ENCODE data around the gene IL10RB. TPM values are rescaled to one million over a fixed set of nuclear protein-coding genes. Genes with fewer than 3 reads are reported as not detected.

Gene IL10RB
- total and polyA plus RNA-seq, 2 of the 8 experiments (the other 6 are each of a cell fraction or from before 2014, with no cell fraction given) = 2.7 to 3.2 TPM

DNA sequence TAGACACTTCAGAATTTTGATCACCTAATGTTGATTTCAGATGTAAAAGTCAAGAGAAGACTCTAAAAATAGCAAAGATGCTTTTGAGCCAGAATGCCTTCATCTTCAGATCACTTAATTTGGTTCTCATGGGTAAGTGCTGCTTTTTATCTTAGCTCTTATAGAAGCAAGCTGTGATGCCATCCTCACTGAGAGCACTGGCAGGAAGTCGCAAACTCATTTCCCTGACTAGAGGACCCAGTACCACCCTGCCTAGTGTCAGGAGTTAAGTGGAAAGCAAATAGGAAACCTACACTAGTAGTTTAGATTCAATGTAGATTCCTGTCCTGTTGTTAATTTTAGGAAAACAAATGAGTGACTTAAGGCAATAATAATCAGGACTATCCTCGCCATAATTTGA lies 24.3 kb upstream of the IL10RB start:
- DNase-seq (ENCODE audit: low read depth in 1 of 2, low spot score in 2 of 2) (no peak), FAIRE-seq (no peak)
- no peak overlapping the region for H2BK15ac ChIP-seq (ENCODE audit: low read length)
- H3K79me1 ChIP-seq (ENCODE audit: low read depth, low read length) = no peaks in the 10 kb centered on the region
- no peak overlapping the region for H2AK5ac ChIP-seq (ENCODE audit: low read depth, low read length)
- H3K4me2 ChIP-seq (ENCODE audit: insufficient read depth in 1 of 2, low read depth in 2 of 2, low read length in 2 of 2) = no peak overlapping the region
- H2BK120ac ChIP-seq (replicated peaks; ENCODE audit: low read depth, low read length) = no peak overlapping the region
- no peak overlapping the region for H3K23ac ChIP-seq (ENCODE audit: insufficient read length)
- H3K9me3 ChIP-seq (ENCODE audit: insufficient read depth in 2 of 2, low read depth in 1 of 2, low read length in 1 of 2) = peaks cover 24 to 26% of the 10 kb centered on the region in 2 experiments
- H3K9ac ChIP-seq (replicated peaks in 1 of 4; ENCODE audit: extremely low read depth in 1 of 4, low read depth in 3 of 4, low read length in 3 of 4) = no peak overlapping the region
- H3K36me3 ChIP-seq (ENCODE audit: control insufficient read depth in 2 of 4, insufficient read depth in 4 of 4, low read length in 3 of 4) = peaks cover 4 to 39% (median 12%) of the 10 kb centered on the region in 4 experiments; a peak in 7 of 8 replicates
- no peak overlapping the region for H3K14ac ChIP-seq (ENCODE audit: insufficient read length)
- no peak overlapping the region for H4K91ac ChIP-seq (replicated peaks; ENCODE audit: insufficient read length, low read length)
- H3K56ac ChIP-seq (replicated peaks; ENCODE audit: insufficient read length, low read depth, low read length) = no peak overlapping the region
- H2BK5ac ChIP-seq (ENCODE audit: low read depth, low read length) = no peak overlapping the region
- no peaks in the 10 kb centered on the region for H3K23me2 ChIP-seq (ENCODE audit: low read depth, low read length)
- H2AFZ ChIP-seq (ENCODE audit: low read length) = no peak overlapping the region
- no peak overlapping the region for H2BK12ac ChIP-seq (ENCODE audit: low read depth, low read length)
- H3K4me1 ChIP-seq (replicated peaks in 1 of 4; ENCODE audit: control insufficient read depth in 3 of 4, insufficient read depth in 4 of 4, low read length in 3 of 4) = no peaks in the 10 kb centered on the region
- no peak overlapping the region for H2BK20ac ChIP-seq (ENCODE audit: low read length)
- H3K79me2 ChIP-seq (ENCODE audit: control insufficient read depth in 1 of 2, insufficient read depth in 2 of 2, low read length in 2 of 2) = no peaks in the 10 kb centered on the region
- no peak overlapping the region for H3K18ac ChIP-seq (ENCODE audit: extremely low read depth, low read length)
- no peaks in the 10 kb centered on the region for H4K20me1 ChIP-seq (replicated peaks in 1 of 2; ENCODE audit: control insufficient read depth in 1 of 2, insufficient read depth in 2 of 2, low read length in 2 of 2)
- POLR2A ChIA-PET (ENCODE audit: partially characterized antibody) = no interaction called here
- no peak overlapping the region for H3K27ac ChIP-seq (ENCODE audit: low read depth, low read length)
- H4K5ac ChIP-seq (ENCODE audit: insufficient read length, low read depth, low read length) = no peak overlapping the region
- H3K4ac ChIP-seq (replicated peaks; ENCODE audit: insufficient read length, low read depth, low read length) = no peak overlapping the region
- H3K4me3 ChIP-seq (ENCODE audit: extremely low read depth in 1 of 4, insufficient read depth in 2 of 4, low read depth in 3 of 4, low read length in 4 of 4) = no peak overlapping the region
- H4K8ac ChIP-seq (ENCODE audit: extremely low read depth, insufficient read depth, low read length) = no peak overlapping the region
- CTCF ChIA-PET (ENCODE audit: partially characterized antibody) = no interaction called here
- 91% methylated on average over 2 of the region's 2 CpGs; no CpG with 5 or more reads in 1 of the 2 experiments for WGBS, 2 experiments (ENCODE audit: extremely low coverage in 1 of 2, insufficient coverage in 1 of 2, insufficient read length in 1 of 2, insufficient replicate concordance in 2 of 2, low coverage in 1 of 2, low lambda C conversion rate in 2 of 2, missing lambda C conversion rate in 1 of 2)
- no peaks in the 10 kb centered on the region for H3K27me3 ChIP-seq (replicated peaks in 1 of 4; ENCODE audit: control insufficient read depth in 3 of 4, extremely low read depth in 1 of 4, insufficient read depth in 3 of 4, low read length in 3 of 4)
- no peak for TF ChIP-seq MAFK (IDR thresholded peaks at IDR 0.05; ENCODE audit: low read depth, low read length)
- TF ChIP-seq, protein P1, sequence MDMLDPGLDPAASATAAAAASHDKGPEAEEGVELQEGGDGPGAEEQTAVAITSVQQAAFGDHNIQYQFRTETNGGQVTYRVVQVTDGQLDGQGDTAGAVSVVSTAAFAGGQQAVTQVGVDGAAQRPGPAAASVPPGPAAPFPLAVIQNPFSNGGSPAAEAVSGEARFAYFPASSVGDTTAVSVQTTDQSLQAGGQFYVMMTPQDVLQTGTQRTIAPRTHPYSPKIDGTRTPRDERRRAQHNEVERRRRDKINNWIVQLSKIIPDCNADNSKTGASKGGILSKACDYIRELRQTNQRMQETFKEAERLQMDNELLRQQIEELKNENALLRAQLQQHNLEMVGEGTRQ (IDR thresholded peaks at IDR 0.05; ENCODE audit: low read length) = no peak
- TF ChIP-seq TAF7 (optimal IDR thresholded peaks at IDR 0.05; ENCODE audit: borderline replicate concordance, low read depth, low read length) = no peak
- no peak for TF ChIP-seq CHD2 (IDR thresholded peaks at IDR 0.05; ENCODE audit: low read length)
- TF ChIP-seq POU5F1 (IDR thresholded peaks at IDR 0.05; ENCODE audit: low read depth, low read length) = no peak
- no peak for TF ChIP-seq JUN (IDR thresholded peaks at IDR 0.05; ENCODE audit: low read depth, low read length)
- TF ChIP-seq TEAD4 (IDR thresholded peaks at IDR 0.05; ENCODE audit: low read depth, low read length) = no peak
- TF ChIP-seq CHD1 (IDR thresholded peaks at IDR 0.05; ENCODE audit: low read depth, low read length) = no peak
- TF ChIP-seq SAP30 (IDR thresholded peaks at IDR 0.05; ENCODE audit: insufficient read depth, insufficient replicate concordance, low read length) = no peak
- no peak for TF ChIP-seq CREB1 (IDR thresholded peaks at IDR 0.05)
- TF ChIP-seq CBX5 (IDR thresholded peaks at IDR 0.05; ENCODE audit: low read depth, low read length) = no peak
- TF ChIP-seq SP1 (IDR thresholded peaks at IDR 0.05; ENCODE audit: low read depth, low read length) = no peak
- TF ChIP-seq SP2 (IDR thresholded peaks at IDR 0.05; ENCODE audit: low read length) = no peak
- TF ChIP-seq EGR1 (IDR thresholded peaks at IDR 0.05; ENCODE audit: borderline replicate concordance, low read depth, low read length) = no peak
- TF ChIP-seq SIN3A (conservative IDR thresholded peaks at IDR 0.05 in 1 of 2, IDR thresholded peaks at IDR 0.05 in 1 of 2; ENCODE audit: low read depth in 1 of 2, low read length in 2 of 2) = no peak

Data from H1 (cell line).